Measurements from ENCODE around the gene RUSF1. TPM values are rescaled to one million over a fixed set of nuclear protein-coding genes. Genes with fewer than 3 reads are reported as not detected.

The RUSF1 gene
- total RNA-seq, 1 experiment from 2014 or later: 43.9 TPM

GRCh38 chr16:31471241-31471874, 36.8 kb downstream of the RUSF1 start:
- no peak for DNase-seq (ENCODE audit: low read depth)

GRCh38 chr16:31470615-31471014, 37.6 kb downstream of the RUSF1 start:
- DNase-seq (ENCODE audit: low read depth): no peak

GRCh38 chr16:31467858-31468257, 40.3 kb downstream of the RUSF1 start:
- no peak for DNase-seq (ENCODE audit: low read depth)

GRCh38 chr16:31467151-31467773, 40.9 kb downstream of the RUSF1 start:
- DNase-seq (ENCODE audit: low read depth): peak; percentile 49

DNA sequence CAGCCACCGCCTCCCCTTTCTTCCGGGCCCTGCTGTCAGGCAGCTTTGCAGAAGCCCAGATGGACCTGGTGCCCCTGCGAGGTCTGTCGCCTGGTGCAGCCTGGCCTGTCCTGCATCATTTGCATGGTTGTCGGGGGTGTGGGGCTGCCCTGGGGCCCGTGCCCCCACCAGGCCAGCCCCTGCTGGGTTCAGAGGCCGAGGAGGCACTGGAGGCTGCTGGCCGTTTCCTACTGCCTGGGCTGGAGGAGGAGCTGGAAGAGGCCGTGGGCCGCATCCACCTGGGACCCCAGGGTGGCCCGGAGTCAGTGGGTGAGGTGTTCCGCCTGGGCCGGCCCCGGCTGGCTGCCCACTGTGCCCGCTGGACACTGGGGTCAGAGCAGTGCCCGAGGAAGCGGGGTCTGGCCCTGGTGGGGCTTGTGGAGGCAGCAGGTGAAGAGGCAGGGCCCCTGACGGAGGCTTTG, 41.8 kb downstream of the RUSF1 start:
- no peak for DNase-seq (ENCODE audit: low read depth)

- DNase-seq (ENCODE audit: low read depth): no peak
Measured at GRCh38 chr16:31465788-31466370, 42.3 kb downstream of the RUSF1 start.

GRCh38 chr16:31464781-31465260, 43.4 kb downstream of the RUSF1 start:
- DNase-seq (ENCODE audit: low read depth): no peak

GRCh38 chr16:31464348-31464769, 43.8 kb downstream of the RUSF1 start:
- no peak for DNase-seq (ENCODE audit: low read depth)

DNA sequence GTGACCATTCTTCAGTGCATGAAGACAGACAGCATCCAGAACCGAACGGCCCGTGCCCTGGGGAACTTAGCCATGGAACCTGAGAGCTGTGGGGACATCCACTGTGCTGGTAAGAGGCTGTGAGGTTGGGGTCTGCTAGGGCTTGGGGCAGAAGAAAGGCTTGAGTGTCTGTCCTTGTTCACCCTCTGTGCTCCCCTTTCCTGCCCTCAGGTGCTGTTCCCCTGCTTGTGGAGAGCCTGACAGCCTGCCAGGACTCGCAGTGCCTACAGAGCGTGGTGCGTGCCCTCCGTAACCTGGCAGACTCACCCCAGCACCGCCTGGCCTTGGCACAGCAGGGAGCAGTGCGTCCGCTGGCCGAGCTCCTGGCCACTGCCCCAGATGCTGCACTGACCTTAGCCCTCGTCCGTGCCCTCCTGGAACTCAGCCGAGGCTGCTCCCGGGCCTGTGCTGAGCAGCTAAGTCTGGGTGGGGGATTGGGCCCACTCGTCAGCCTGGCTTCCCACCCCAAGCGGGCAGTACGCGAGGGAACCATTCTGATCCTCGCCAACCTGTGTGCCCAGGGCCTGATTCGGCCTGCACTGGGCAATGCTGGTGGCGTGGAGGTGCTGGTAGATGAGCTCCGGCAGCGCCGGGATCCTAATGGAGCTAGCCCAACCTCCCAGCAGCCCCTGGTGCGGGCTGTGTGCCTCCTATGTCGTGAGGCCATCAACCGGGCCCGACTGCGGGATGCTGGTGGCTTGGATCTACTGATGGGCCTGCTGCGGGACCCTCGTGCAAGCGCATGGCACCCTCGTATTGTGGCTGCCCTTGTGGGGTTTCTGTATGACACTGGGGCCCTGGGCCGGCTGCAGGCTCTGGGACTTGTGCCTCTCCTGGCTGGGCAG, 46.0 kb downstream of the RUSF1 start:
- no peak for DNase-seq (ENCODE audit: low read depth)

GRCh38 chr16:31461201-31461920, 46.8 kb downstream of the RUSF1 start:
- DNase-seq (ENCODE audit: low read depth): no peak

GRCh38 chr16:31460582-31461002, 47.6 kb downstream of the RUSF1 start:
- DNase-seq (ENCODE audit: low read depth): no peak

GRCh38 chr16:31459687-31460581, 48.3 kb downstream of the RUSF1 start:
- DNase-seq (ENCODE audit: low read depth): peak; percentile 94

GRCh38 chr16:31458844-31459686, 49.1 kb downstream of the RUSF1 start, which contains the start of gene ARMC5:
Gene ARMC5, plus strand, starts transcription at chr16:31459501. Its CDS starts 24 bp downstream, at chr16:31459525.
- DNase-seq (ENCODE audit: low read depth): peak; percentile 96

DNA sequence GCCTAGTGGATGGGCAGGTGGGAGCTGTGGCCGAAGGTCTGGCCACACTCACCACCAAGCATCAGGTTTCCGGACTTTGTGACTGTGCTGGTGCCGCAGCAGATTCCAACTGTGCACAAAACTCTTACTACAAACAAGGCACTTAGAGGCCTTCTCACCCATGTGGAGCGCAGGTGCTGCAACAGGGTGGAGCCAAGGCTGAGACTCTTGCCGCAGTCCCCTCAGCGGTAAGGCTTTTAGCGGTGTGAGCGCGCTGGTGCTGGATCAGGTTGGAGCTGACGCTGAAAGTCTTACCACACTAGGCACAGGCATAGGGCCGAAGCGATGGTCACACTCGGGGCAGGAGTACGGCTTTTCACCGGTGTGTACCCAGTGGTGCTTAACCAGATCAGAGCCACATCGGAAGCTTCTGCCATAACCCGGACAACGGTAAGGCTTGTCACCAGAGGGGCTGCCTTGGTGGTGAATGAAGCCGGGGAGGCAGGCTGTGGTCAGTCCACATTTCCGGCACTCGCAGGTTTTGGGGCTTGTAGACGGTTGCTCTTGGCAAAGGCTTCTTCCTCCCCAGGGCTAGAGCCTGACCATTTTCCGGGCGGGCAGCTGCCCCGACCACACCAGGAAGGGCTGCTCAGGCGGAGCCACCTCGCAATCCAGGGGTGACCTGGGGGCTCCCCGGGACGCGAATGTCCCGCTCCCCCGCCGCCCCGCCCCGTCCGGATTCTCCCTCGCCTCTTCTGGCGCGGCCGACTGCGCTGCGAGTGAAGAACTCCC, 49.9 kb downstream of the RUSF1 start:
- DNase-seq (ENCODE audit: low read depth): peak; percentile 56

DNA sequence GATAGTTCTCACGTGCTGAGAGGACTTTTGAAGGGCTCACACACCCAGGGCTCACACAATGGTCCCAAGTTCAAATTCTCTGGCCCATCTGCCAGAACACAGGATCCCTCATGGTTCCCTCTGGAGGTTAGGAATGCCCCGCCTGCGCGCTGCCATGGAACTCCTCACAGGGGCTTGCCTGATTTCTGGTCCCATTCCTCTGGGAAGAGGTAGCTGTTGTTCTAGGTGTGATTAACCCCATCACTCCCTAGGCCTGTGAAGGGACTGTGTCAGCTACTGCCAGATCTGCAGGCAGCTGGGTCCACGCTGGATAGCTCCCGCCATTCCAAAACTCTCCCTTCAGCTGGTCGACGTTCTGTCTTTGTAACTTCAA, 51.2 kb downstream of the RUSF1 start:
- no peak for DNase-seq (ENCODE audit: low read depth)

- DNase-seq (ENCODE audit: low read depth): no peak
Measured at GRCh38 chr16:31455601-31456314, 52.4 kb downstream of the RUSF1 start.

All from HT1080 (cell line).